Measurements from ENCODE around the gene PER1.

PER1 gene

DNA sequence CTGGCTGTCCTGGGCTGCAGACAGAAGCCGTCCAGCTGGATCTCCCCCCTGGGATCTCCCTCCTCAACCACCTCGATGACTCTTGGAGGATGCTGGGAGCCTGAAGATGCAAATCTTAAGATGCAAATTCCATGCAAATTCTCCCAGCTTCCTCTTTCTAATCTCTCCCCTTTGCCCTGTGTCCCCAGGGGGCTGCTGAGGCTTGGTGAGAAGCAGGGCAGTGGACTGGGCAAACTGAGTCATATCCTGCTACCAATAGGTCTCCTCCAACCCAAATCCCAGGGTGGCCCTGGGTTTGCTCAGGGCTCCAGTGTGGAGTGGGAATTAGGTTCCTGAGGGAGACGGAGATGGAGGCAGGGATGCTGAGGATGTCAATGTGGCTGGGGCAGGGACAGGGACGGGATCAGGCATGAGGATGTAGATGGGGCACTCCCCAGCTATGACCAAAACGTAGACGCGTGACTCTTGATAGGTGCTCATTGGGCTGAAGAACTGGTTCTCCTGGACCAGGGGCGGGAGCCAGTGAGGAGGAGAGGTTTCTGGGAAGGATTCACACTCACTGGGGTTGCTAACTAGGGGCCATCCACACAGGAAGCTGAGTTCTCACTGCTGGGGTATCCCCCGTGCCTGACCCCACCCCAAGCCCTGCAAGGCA is 61.0 kb downstream of the PER1 start:
- no peak for DNase-seq
